Measurements from ENCODE around the gene RPS27L. TPM values are rescaled to one million over a fixed set of nuclear protein-coding genes. Genes with fewer than 3 reads are reported as not detected.

Gene RPS27L
- total and polyA plus RNA-seq, 8 donors = 8.4 to 432 (median 54.1) TPM

DNA sequence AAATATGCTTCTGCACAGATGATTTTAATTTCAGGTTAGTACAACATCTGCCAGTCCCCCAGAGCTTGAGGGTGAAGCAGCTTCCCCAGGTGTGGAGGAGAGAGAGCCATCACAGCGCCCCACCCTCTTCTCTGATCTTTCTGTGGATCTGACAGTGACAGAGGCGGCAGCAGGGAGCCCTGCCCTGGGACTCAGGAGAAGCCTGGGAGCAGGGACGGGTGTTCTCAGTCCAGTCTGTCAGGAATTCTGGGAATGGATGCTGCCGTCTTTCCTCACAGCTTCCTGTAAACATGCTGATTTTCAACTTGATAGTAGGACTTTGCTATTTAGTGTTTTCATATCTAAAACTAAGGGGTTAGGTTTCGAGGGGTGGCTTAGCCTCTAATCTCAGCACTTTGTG is 20.8 kb upstream of the RPS27L start:
- Histone ChIP-seq H3K4me1 (peaks cover 0 to 3% (median 0%) of the 10 kb centered on the region in 4 donors), H3K36me3 (no peaks in the 10 kb centered on the region), H3K27me3 (no peaks in the 10 kb centered on the region), H3K9me3 (no peaks in the 10 kb centered on the region), H3K4me3 (no peak overlapping the region), H3K27ac (no peak overlapping the region)
- 27 to 48% (median 31%) methylated on average over 5 of the region's 5 CpGs for WGBS, 5 donors
- TF ChIP-seq POLR2A (IDR thresholded peaks at IDR 0.05) = no peak
- TF ChIP-seq, protein P1, sequence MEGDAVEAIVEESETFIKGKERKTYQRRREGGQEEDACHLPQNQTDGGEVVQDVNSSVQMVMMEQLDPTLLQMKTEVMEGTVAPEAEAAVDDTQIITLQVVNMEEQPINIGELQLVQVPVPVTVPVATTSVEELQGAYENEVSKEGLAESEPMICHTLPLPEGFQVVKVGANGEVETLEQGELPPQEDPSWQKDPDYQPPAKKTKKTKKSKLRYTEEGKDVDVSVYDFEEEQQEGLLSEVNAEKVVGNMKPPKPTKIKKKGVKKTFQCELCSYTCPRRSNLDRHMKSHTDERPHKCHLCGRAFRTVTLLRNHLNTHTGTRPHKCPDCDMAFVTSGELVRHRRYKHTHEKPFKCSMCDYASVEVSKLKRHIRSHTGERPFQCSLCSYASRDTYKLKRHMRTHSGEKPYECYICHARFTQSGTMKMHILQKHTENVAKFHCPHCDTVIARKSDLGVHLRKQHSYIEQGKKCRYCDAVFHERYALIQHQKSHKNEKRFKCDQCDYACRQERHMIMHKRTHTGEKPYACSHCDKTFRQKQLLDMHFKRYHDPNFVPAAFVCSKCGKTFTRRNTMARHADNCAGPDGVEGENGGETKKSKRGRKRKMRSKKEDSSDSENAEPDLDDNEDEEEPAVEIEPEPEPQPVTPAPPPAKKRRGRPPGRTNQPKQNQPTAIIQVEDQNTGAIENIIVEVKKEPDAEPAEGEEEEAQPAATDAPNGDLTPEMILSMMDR (IDR thresholded peaks at IDR 0.05) = no peak
- TF ChIP-seq EP300 (IDR thresholded peaks at IDR 0.05) = no peak
- no peak for TF ChIP-seq POLR2AphosphoS5 (IDR thresholded peaks at IDR 0.05)
- no peak for DNase-seq
- intact Hi-C loops (cut with DNase I; ENCODE audit: low total_unique reads) = no loop called here

DNA sequence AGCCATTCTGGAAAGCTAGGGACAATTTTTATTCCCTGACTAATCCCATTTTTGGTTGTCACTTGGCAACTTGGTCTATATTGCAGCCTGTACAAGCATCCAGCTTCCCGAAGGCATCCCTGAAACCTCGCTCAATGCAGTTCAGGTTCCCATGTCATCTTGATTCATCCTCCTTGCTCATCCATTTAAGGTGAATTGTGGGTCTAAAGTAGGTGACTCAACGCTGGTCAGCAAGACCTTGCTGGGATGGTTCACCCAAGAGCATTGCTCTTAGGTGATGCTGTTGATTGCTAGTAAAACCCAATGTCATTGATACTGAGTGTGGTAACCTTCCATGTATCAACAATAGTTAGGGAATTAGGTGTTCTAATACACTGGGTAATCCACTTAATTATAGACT is 19.0 kb upstream of the RPS27L start:
- intact Hi-C loops (cut with DNase I; ENCODE audit: low total_unique reads) = no loop called here
- Histone ChIP-seq H3K4me3 (no peak overlapping the region), H3K27ac (no peak overlapping the region), H3K36me3 (no peaks in the 10 kb centered on the region), H3K27me3 (no peaks in the 10 kb centered on the region), H3K4me1 (peaks cover 0 to 3% (median 0%) of the 10 kb centered on the region in 4 donors), H3K9me3 (no peaks in the 10 kb centered on the region)
- WGBS, 5 donors = 95 to 100% (median 97%) methylated on average over 3 of the region's 3 CpGs
- no peak for DNase-seq
- TF ChIP-seq EP300 (IDR thresholded peaks at IDR 0.05) = no peak
- TF ChIP-seq POLR2A (IDR thresholded peaks at IDR 0.05) = no peak
- TF ChIP-seq, protein P1 (IDR thresholded peaks at IDR 0.05) = no peak
- TF ChIP-seq POLR2AphosphoS5 (IDR thresholded peaks at IDR 0.05) = no peak

DNA sequence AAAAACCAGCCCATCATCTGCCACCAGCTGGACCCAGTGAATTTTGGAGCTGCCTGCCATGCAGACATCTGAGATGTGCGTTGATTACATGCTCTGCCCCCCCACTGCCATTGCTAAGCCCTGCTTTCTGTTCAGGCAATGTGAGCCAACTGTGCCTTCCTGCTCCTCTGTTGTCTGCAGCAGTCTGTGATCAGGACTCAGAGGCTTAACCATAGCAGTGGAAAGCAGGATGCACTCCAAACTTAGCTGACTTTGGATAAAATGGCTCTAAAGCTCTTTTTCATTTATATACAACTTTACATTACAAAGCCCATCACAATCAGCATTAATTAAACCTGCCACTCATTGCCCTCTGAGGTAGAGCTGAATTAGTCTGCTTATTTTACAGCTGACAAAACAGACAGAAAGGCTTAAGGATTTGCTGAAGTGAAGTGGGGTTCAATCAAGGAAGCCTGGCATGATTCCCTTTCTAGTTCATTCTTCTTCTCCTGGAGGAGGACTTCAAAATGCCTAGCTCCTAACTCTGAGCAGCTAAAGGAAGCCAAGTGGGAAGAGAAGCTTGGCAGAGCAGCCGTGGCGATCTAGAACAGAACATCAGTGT is 15.7 kb upstream of the RPS27L start:
- WGBS, 5 donors = 78 to 85% (median 83%) methylated on average over 3 of the region's 3 CpGs
- Histone ChIP-seq H3K4me3 (no peak overlapping the region), H3K27me3 (no peaks in the 10 kb centered on the region), H3K36me3 (no peaks in the 10 kb centered on the region), H3K9me3 (no peaks in the 10 kb centered on the region), H3K4me1 (peaks cover 0 to 2% (median 0%) of the 10 kb centered on the region in 4 donors), H3K27ac (no peak overlapping the region)
- TF ChIP-seq POLR2A (IDR thresholded peaks at IDR 0.05) (no peak), EP300 (IDR thresholded peaks at IDR 0.05) (no peak), POLR2AphosphoS5 (IDR thresholded peaks at IDR 0.05) (no peak)
- TF ChIP-seq, protein P1 (IDR thresholded peaks at IDR 0.05) = no peak
- intact Hi-C loops (cut with DNase I; ENCODE audit: low total_unique reads) = no loop called here
- DNase-seq = no peak

DNA sequence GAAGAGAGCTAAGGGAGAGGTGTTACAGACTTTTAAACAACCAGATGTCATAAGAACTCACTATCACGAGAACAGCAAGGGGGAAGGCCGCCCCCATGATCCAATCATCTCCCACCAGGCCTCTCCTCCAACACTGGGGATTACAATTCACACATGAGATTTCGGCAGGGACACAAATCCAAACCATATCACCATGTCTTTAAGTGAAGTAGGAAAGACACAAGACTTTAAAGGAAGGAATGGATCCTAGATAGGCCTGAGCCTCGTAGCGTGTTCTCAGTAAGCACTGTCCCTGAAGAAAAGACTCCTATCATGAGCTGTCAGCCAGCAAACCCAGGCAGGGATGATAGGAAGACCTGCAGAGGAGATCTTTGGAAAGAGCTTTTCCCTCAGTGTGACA is 15.1 kb upstream of the RPS27L start:
- TF ChIP-seq POLR2A (IDR thresholded peaks at IDR 0.05) (no peak), EP300 (IDR thresholded peaks at IDR 0.05) (no peak), POLR2AphosphoS5 (IDR thresholded peaks at IDR 0.05) (no peak)
- TF ChIP-seq, protein P1 (IDR thresholded peaks at IDR 0.05) = no peak
- DNase-seq = no peak
- Histone ChIP-seq H3K27me3 (no peaks in the 10 kb centered on the region), H3K4me3 (no peak overlapping the region), H3K36me3 (no peaks in the 10 kb centered on the region), H3K4me1 (no peaks in the 10 kb centered on the region), H3K9me3 (no peaks in the 10 kb centered on the region), H3K27ac (no peak overlapping the region)
- 88 to 97% (median 92%) methylated on average over 5 of the region's 5 CpGs for WGBS, 5 donors
- intact Hi-C loops (cut with DNase I; ENCODE audit: low total_unique reads) = no loop called here
